Measurements from ENCODE around the gene RABGAP1L. TPM values are rescaled to one million over a fixed set of nuclear protein-coding genes. Genes with fewer than 3 reads are reported as not detected.

Gene RABGAP1L
- total RNA-seq, 1 experiment from 2014 or later, result 20.2 TPM

DNA sequence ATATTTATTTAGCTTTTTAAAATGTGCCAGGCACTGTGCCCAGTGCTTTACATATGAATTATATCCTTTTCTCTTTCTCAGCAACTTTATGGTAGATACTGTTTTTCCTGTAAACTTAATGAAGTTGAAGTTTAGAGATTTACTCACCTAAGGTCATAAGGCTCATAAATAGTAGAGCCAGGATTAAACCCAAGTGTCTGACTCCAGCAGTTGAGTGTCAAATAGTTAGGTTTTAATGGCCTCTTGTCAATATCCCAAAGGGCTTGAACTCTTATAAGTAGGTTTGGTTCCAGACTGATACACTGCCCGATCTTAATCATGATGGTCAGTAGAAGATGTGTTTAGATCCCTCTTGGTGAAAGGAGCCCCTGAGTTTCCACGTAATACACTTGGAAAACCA lies 37.8 kb downstream of the RABGAP1L start:
- DNase-seq (ENCODE audit: low spot score), result no peak

DNA sequence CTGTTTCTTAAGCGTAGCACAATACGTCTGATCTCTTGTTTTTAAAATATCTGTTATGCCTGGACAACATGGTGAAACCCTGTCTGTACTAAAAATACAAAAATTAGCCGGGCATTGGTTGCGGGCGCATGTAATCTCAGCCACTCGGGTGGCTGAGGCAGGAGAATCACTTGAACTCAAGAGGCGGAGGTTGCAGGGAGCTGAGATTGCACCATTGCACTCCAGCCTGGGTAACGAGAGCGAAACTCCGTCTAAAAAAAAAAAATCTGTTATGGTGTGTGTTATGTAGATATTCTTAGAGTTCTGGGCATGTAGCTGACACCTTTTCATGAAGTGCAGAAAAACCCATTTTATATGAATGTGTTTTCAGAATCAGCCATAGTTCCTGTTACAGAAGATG lies 38.2 kb downstream of the RABGAP1L start:
- DNase-seq (ENCODE audit: low spot score), result no peak

DNA sequence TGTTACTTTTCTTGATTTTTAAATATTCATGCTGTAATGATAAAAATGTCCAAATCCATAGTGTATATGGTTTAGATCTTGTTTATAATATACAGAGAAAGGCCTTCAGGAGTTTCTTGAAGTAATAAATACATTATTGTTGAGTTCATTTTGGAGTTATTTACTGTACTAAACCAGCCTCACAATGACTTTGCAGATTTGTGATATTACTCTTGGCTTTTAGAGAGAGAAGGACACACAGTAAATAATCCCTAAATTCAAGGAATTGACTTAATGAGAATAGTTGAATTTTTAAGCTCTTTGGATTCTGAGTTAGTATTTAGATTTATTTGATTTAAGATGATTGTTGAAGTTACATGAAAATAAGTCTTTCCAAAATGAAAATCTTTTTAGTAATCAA lies 38.9 kb downstream of the RABGAP1L start:
- no peak for DNase-seq (ENCODE audit: low spot score)

DNA sequence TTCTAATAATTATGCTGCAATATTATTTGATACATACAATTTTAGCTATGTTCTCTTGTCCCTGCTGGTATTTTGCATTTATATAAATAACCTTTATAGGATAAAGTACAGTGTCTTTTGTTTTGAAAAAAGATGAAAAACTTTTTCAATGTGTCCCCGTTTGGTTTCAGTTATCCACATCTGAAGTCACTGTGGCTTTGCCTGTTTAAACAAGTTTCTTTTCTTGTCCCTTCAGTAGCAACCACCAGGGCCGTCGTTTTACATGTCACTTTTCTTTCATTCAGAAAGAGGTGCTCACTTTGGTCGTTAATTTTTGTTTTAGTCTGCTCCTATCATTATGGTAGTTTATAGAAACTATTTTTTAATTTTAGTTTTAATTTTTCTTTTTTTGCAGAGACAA lies 41.4 kb downstream of the RABGAP1L start:
- DNase-seq (ENCODE audit: low spot score), result no peak

DNA sequence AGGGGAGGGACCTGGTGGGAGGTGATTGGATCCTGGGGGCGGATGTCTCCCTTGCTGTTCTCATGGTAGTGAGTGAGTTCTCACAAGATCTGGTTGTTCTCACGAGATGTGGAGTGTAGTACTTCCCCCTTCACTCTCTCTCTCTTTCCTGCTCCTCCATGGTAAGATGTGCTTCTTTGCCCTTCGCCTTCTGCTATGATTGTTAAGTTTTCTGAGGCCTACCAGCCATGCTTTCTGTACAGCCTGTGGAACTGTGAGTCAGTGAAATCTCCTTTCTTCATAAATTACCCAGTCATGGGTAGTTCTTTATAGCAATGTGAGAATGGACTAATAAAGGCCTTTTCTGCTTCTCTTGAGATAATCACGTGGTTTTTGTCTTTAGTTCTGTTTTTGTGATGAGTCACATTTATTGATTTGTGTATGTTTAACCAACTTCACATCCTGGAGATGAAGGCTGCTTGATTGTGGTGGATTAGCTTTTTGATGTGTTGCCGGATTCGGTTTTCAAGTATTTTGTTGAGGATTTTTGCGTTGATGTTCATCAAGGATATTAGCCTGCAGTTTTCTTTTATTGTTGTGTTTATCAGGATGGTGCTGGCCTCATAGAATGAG lies 45.5 kb downstream of the RABGAP1L start:
- DNase-seq (ENCODE audit: low spot score), result peak; percentile 57

DNA sequence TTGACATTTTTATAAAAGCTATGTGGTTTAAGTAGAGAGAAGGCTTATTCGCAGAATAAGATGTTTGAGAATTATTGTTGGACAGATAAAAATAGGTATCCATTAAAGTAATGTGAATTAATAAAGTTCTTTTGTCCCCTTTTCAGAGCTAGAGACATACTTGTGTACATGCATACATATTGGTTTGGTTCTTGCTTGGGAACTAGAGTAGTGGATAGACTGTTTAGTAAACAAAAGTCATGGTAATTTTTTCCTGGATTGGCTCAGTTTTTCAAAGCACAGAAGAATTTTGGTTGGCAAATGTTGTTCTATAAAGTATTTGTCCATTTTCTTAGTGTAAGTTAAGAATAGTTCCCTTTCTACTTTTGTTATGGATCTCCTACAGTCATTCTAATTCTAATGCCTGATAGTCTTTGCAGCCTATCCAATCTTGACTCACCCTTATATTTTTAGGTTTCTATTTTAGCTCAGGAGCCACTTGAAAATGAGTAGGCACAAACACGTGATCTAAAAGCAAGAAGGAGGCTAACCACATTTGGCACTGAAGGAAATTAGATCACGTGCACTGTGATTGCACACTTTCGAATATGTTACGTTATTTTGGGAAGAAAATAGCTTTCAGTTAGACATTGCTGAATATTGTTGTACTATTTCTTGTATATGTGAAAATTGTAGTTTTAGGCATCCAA lies 47.0 kb downstream of the RABGAP1L start:
- DNase-seq (ENCODE audit: low spot score), result no peak

DNA sequence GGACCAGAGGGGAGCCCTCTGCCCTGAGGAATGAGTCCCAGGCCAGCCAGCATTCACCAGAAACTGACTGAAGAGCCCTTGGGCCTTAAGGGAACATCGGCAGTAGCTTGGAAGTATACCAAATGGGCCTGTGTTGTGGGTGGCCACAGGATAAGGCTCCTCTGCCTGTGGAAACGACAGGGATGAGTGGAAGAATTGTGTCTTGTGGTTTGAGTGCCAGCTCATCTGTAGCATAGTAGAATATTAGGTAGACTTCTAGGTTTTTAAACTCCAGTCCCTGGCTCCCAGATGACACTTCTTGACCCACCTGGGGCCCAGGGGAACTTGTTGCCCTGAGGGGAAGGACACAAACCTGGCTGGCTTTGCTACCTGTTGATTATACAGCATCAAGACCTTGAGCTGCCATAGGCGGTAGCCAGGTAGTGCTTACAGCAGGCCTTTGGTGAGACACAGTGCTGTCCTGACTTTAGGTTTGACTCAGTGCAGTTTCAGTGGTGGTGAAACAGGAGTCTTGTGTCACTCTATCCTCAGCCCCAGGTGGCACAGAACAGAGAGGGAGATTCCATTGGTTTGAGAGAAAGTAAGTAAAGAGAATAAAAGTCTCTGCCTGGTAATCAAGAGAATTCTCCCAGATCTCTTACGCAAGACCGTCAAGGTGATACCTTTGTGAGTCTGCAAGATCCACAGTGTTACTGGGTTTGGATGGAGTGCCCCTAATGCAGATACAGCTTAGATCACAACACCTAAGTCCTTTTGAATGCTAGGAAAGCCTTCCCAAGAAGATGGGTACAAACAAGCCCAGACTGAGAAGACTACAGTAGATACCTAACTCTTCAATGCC lies 50.2 kb downstream of the RABGAP1L start:
- no peak for DNase-seq (ENCODE audit: low spot score)

DNA sequence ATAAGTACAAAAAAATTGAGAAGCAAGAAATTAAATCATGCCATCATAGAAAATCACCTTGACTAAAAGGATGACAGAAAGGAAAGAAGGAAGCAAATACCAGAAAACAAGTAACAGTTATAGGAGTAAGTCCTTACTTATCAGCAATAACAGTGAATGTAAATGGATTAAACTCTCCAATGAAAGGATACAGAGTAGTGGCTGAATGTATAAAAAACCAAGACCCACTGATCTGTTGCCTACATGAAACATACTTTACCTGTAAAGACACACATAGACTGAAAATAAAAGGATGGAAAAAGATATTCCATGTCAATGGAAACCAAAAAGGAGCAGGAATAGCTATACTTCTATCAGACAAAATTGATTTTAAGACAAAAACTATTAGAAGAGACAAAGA lies 52.2 kb downstream of the RABGAP1L start:
- DNase-seq (ENCODE audit: low spot score), result no peak

DNA sequence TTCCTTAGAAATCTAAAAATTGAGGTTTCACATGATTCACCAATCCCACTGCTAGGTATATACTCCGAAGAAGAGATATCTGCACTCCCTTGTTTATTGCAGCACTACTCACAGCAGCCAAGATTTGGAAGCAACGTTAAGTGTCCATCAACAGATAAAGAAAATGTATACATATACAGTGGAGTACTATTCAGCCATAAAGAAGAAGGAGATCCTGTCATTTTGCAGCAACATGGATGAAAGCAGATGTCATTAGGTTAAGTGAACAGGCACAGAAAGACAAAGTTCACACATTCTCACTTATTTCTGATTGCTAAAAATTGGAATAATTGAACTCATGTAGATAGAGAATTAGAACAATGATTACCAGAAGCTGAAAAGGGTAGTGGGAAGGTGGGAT lies 56.4 kb downstream of the RABGAP1L start:
- DNase-seq (ENCODE audit: low spot score), result no peak

DNA sequence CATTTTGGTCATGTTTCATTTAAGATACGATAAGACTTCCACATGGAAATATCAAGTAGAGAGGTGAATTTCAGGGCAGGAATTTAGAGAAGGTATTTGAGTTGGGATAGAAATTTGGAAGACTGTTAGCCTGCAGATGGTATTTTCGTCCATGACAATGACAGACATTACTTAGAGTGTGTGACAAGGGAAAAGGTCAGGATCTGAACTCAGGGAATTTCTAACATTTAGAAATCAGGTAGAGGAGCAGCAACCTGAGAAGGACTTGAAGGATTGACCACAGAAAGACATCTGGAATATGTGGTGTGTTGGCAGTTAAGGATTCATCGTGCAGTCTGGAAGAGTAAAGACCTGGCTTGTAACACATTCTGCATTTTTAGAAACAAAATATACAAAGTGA lies 57.9 kb downstream of the RABGAP1L start:
- no peak for DNase-seq (ENCODE audit: low spot score)

DNA sequence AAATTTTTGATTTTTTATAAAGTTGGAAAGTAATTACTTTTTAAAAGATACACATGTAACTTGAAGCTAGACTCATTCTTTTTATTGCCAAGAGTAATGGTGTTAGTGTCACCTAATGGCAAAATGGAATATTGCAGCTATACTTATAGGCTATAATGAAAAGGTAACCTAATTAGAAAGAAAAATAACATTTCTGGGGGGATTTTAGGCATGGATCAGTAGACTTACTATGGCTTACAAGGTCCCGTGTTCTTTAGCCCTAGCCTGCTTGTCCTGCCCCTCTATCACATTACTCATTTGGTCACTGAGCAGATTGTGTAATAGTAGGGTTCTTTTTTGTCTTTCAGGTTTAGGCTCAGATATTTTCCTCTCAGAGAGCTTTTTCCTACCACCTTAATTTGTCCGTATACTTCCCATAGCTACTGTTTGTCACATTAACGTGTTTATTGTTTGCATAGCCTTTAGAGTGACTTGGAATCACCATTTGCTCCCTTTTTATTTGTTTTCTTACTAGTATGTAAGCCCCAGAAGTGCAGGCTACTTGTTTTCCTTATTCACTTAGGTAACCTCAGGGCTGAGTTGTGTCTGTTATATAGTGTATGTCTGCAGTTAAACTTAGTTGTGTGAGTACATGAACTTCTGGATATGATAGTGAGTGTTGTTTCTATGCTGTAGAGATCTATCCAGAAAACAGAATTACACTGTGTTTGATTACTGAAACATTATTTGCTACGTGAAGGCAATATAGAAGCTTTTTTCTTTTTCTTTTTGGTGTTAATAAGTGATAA lies 58.7 kb downstream of the RABGAP1L start:
- peak; percentile 71 for DNase-seq (ENCODE audit: low spot score)

DNA sequence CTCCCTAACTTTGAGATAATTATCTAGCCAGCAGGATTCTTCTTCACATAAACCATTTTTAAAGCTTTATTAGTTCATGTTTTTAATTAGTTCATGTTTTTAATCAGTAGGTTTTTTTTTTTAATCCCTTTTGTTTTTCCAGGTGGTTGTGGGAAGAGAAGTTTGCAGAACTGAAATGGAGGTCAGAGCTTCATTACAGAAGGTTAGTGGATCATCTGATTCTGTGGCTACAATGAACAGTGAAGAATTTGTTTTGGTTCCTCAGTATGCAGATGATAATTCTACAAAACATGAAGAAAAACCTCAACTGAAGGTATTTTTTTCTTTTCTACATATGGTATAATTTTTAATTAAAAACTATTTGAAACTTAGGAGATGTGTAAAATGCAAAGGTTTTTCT lies 59.7 kb downstream of the RABGAP1L start:
- no peak for DNase-seq (ENCODE audit: low spot score)

DNA sequence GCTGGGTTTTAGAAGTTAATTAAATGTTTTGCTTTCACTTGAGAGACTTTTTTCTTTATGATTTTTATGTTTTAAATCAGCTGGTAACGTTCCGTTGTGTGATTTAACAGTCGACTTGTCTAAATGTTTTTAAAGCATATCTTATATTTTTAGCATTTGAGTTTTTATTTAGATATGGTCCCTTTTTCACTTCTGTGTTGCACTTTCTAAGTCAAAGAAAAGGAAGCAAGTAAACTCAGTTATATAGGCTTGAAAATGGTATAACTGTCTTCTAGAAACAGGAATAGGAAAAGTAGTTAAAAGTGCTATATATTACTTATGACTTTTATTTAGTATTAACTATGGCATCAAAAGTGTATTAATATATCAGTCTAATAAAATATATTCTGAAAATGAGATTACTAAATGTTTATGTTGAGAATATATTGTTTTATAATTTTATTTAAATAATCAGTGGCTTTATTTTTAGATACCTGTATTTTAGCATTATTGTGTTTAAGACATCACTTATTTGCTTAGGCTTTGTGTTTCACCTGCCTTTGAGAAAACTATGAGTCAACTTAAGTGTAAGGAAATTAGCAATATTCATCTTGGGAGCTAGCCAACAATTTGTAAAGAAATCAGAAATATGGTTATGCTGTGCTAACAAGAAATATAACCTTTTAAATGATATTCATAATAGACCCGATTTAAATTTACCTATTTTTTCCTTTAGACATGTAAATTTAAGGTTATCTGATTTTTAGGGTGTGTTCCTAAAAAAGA lies 60.5 kb downstream of the RABGAP1L start:
- no peak for DNase-seq (ENCODE audit: low spot score)

DNA sequence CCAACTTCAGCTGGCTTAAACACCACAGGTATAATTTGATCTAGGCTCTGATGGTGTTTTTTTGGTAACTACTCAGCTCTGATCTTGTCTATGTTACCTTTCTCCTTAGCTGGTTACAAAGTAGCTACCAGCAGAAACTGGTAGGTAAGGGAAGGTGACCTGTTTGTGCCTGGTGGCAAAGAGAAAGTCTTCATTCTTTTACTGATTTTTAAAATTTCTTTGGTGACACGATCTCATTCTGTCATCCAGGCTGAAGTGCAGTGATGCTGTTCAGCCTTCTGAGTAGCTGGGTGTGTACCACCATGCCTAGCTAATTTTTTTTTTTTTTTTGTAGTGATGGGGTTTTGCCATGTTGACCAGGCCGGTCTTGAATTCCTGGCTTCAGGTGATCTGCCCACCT lies 62.4 kb downstream of the RABGAP1L start:
- no peak for DNase-seq (ENCODE audit: low spot score)

DNA sequence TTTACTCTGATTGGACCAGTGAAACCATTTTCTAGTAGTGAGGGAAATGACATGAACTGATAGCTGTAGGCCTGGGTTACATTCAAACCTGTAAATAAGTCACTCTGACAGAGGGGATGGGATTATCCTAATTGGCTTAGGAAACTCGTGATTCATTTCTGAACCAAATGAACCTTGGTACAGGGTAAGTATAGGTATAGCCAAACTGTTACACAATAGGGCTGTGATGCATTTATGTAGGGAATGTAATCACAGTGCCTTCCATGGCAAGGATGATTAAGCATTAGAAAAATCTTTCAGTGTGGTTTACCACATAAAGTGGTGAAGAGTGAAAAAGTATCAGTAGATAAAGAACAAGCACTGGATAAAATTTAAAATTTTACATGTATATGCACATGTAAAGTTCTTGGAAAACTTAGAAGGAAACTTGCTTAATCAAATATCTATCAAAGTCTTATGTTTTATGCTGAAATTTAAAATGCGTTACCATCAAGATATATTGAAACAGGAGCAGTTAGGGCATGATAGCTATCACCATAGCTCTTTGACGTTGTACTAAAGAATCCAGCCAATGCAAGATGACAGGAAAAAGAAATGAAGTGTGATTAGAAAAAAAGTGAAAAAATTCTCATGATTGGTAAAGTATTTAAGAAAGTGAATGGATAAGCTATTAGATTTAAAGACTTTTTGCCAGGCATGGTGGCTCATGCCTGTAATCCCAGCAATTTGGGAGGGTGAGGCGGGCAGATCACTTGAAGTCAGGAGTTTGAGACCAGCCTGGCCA lies 63.0 kb downstream of the RABGAP1L start:
- DNase-seq (ENCODE audit: low spot score), result no peak

DNA sequence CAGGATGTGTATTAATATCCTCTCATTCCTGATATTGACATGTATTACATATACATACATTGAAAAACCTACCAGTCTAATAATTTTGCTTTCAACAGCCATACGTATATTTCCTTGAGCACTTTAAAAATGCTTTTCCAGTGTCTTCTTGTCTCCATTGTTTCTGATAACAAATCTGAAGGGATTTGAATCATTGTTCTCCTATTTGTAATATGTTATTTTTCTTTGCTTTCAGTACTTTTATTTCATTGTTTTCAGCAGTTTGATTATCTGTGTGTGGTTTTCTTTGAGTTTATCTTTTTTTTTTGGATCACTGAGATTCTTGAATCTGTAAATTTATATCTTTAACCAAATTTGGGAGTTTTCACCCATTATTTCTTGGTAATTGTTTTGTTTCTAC lies 65.3 kb downstream of the RABGAP1L start:
- no peak for DNase-seq (ENCODE audit: low spot score)

DNA sequence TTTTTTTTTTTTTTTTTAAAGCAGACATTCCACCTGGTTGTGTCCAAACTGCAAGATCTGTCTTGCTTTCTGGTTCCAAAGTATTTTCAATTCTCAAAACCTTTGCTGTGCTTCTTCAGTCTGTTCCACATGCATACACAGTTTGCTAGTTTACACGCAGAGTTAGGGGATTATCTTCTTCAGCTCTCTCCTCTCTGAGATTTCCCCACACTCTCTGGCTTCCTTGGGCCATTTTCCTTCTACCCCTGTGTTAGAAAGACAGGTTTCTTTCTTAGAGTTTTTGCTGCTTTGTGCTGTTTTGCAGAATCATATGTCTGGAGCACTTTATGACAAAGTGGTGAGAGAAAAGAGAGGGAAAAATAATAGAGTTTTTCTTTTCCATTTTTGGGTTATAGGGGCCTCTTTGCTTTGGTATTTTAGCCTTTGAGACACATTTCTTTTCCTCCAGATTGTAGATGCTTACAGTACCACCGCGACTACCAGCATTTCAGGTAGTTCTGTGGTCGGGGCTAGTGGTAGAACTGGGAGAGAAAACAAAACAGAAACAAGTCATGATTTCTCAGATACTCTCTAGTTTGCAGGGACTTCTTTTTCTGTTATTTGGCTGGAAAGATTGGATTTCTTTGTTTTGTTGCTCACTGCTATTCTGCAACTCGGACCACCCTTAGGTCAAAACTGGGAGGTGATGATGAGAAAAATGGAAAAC lies 66.3 kb downstream of the RABGAP1L start:
- no peak for DNase-seq (ENCODE audit: low spot score)

DNA sequence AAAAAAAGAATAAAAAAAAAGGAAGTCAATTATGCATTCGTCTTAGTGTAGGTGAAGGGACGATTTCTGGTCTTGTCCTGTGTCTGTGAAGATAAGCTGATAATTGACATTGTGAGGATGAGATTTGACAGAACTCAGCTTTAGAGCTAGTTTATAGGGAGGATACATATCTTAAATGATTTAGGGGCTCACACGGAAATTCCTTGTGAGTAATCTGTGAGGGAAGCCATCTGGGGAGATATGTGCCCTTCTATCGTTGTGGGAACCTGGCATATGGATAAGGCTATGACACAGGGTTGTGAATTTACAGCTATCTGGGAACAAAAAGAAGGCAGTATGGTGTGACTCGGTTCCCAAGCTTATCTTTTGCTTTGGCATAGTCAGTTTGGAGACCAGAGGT lies 71.1 kb downstream of the RABGAP1L start:
- no peak for DNase-seq (ENCODE audit: low spot score)

DNA sequence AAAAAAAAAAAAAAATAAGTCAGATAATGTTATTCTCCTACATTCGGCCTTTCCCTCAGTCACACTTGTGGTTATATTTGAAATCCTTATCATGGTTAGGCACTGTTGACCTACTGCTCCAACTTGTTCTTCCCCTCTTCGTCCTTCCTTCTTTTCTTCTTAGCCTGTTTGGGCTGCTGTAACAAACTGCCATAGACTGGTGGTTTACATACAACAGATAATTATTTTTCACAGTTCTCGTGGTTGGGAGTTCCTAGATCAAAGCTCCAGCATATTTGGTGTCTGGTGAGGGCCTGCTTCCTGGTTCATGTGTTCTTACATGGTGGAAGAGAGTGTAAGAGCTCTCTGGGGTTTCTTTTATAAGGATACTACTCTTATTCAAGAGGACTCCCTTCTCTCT lies 73.4 kb downstream of the RABGAP1L start:
- no peak for DNase-seq (ENCODE audit: low spot score)
